Keratinocyte (primary cell): ENCODE results near the gene PCIF1. TPM values are rescaled to one million over a fixed set of nuclear protein-coding genes. Genes with fewer than 3 reads are reported as not detected.

Source experiments
- DNase-seq: peaks from one replicate; pipeline ENCODE4 v3.0.0-alpha.2; 2011; ENCODE audit warnings: low read depth, missing footprints, low spot score
- FAIRE-seq: peaks from 2 replicates; lab custom pipeline; 2011; peaks lifted over from hg19 to GRCh38; lab: Jason Lieb, UNC
- H2AFZ ChIP-seq: 2 replicates; pipeline ENCODE4 v1.6.0; 2012; ENCODE audit warnings: low read length, control low read depth, inconsistent platforms; ENCODE audit not compliant: control insufficient read depth
- H3K27ac ChIP-seq: 2 replicates; pipeline ENCODE4 v1.5.1; 2011; ENCODE audit warnings: low read length; ENCODE audit not compliant: control insufficient read depth, insufficient read depth
- H3K27me3 ChIP-seq: 3 replicates; pipeline ENCODE4 v1.6.0; 2011; ENCODE audit warnings: low read length; ENCODE audit not compliant: control insufficient read depth, insufficient read depth; ENCODE audit errors: extremely low read depth
- H3K36me3 ChIP-seq, 2 experiments: 2 replicates in 1 of 2; 3 replicates in 1 of 2; pipeline ENCODE4 v1.5.1; 2011; ENCODE audit warnings: low read length in 2 of 2, mild to moderate bottlenecking in 1 of 2; ENCODE audit not compliant: control insufficient read depth in 2 of 2, insufficient read depth in 2 of 2; ENCODE audit errors: extremely low read depth in 1 of 2
- H3K4me1 ChIP-seq: 3 replicates; pipeline ENCODE4 v1.5.1; 2011; ENCODE audit warnings: low read length; ENCODE audit not compliant: control insufficient read depth, insufficient read depth; ENCODE audit errors: extremely low read depth
- H3K4me2 ChIP-seq: 3 replicates; pipeline ENCODE4 v1.6.0; 2011; ENCODE audit warnings: low read depth, low read length; ENCODE audit not compliant: control insufficient read depth, insufficient read depth; ENCODE audit errors: extremely low read depth
- H3K4me3 ChIP-seq, 3 experiments: fragments of 200-600 bp in 1 of 3; sonication (generic) in 1 of 3; 2 replicates in 2 of 3; 3 replicates in 1 of 3; pipeline ENCODE4 v1.5.1; 2011 to 2016; ENCODE audit warnings: low read length in 3 of 3, mild to moderate bottlenecking in 3 of 3, control low read depth in 2 of 3, inconsistent platforms in 1 of 3, low read depth in 1 of 3, mixed read lengths in 1 of 3, mixed run types in 1 of 3, moderate library complexity in 1 of 3; ENCODE audit not compliant: control insufficient read depth in 2 of 3, insufficient read depth in 2 of 3; ENCODE audit errors: extremely low read depth in 1 of 3
- H3K79me2 ChIP-seq: 2 replicates; pipeline ENCODE4 v1.6.0; 2012; ENCODE audit warnings: low read length; ENCODE audit not compliant: control insufficient read depth, insufficient read depth
- H3K9ac ChIP-seq: 3 replicates; pipeline ENCODE4 v1.6.0; 2011; ENCODE audit warnings: low read length; ENCODE audit not compliant: control insufficient read depth, insufficient read depth; ENCODE audit errors: extremely low read depth
- H3K9me1 ChIP-seq: 3 replicates; pipeline ENCODE4 v1.6.0; 2011; ENCODE audit warnings: low read length; ENCODE audit not compliant: control insufficient read depth, insufficient read depth; ENCODE audit errors: extremely low read depth
- H3K9me3 ChIP-seq: 2 replicates; pipeline ENCODE4 v1.5.1; 2012; ENCODE audit warnings: low read depth, low read length; ENCODE audit not compliant: control insufficient read depth
- H4K20me1 ChIP-seq: 3 replicates; pipeline ENCODE4 v1.6.0; 2011; ENCODE audit warnings: low read length; ENCODE audit not compliant: control insufficient read depth, insufficient read depth; ENCODE audit errors: extremely low read depth
- CTCF ChIP-seq, 3 experiments: IDR thresholded peaks in 1 of 3; conservative IDR thresholded peaks in 1 of 3; optimal IDR thresholded peaks in 1 of 3; 2 replicates in 2 of 3; 3 replicates in 1 of 3; pipeline versions ENCODE3 to v1.5.1; 2011; ENCODE audit warnings: low read length in 3 of 3, mild to moderate bottlenecking in 3 of 3, moderate library complexity in 2 of 3, control low read depth in 1 of 3, inconsistent platforms in 1 of 3; ENCODE audit not compliant: insufficient read depth in 2 of 3; ENCODE audit errors: extremely low read depth in 1 of 3
- EZH2 ChIP-seq: IDR thresholded peaks from one replicate; pipeline ENCODE4 v1.6.1; 2012; ENCODE audit warnings: inconsistent platforms, mild to moderate bottlenecking, low read length, moderate library complexity
- dilution Hi-C: fragments of 300-500 bp; cut with MboI; formaldehyde crosslinking; loops from one replicate; pipeline ENCODE4 v1.7.0; 2020; ENCODE audit warnings: low sequenced_read_pairs; ENCODE audit not compliant: extremely low pct_ligation_motif_present
- polyA plus RNA-seq, 5 experiments: library from polyadenylated mRNA; depleted of rRNA in 3 of 5; stranded (reverse) in 3 of 5; stranded (forward) in 1 of 5; unstranded in 1 of 5; fragments of >200 nt; gene quantifications; 1 replicate in 1 of 5; 2 replicates in 3 of 5; 3 replicates in 1 of 5; pipeline versions ENCODE4 v1.2.1 to v1.2.3, GENCODE V29; 2011 to 2012; ENCODE audit warnings: missing spikeins in 2 of 5, low read depth in 1 of 5, low replicate concordance in 1 of 5

The PCIF1 gene
- polyA plus RNA-seq, 1 donor (not counting 4 experiments of a cell fraction or from before 2014, with no cell fraction given): 7.0 TPM

- no peak overlapping the region for H3K9ac ChIP-seq
- H3K4me3 ChIP-seq: no peak overlapping the region
- H3K4me1 ChIP-seq: peaks cover 4% of the 10 kb centered on the region
- H3K9me3 ChIP-seq: no peaks in the 10 kb centered on the region
- H3K27ac ChIP-seq: no peak overlapping the region
- H4K20me1 ChIP-seq: no peaks in the 10 kb centered on the region
- H3K27me3 ChIP-seq: no peaks in the 10 kb centered on the region
- no peaks in the 10 kb centered on the region for H3K79me2 ChIP-seq
- no peak overlapping the region for H2AFZ ChIP-seq
- FAIRE-seq: no peak
- no peak for TF ChIP-seq EZH2
- TF ChIP-seq CTCF (optimal IDR thresholded peaks at IDR 0.05 in 1 of 3, IDR thresholded peaks at IDR 0.05 in 1 of 3, conservative IDR thresholded peaks at IDR 0.05 in 1 of 3; ENCODE audit: extremely low read depth in 1 of 3, insufficient read depth in 2 of 3, low read length in 3 of 3): no peak
- no peaks in the 10 kb centered on the region for H3K9me1 ChIP-seq
- dilution Hi-C loops: no loop called here
- H3K36me3 ChIP-seq: peaks cover 13 to 31% of the 10 kb centered on the region in 2 experiments
- H3K4me2 ChIP-seq: no peak overlapping the region
- DNase-seq: no peak
These were observed 37.8 kb upstream of the PCIF1 start for GRCh38 chr20:45896641-45897161.

- Histone ChIP-seq H3K4me3 (no peak overlapping the region), H3K27ac (no peak overlapping the region), H3K36me3 (peaks cover 13 to 34% of the 10 kb centered on the region in 2 experiments), H2AFZ (no peak overlapping the region), H3K79me2 (no peaks in the 10 kb centered on the region), H3K9me3 (no peaks in the 10 kb centered on the region), H3K4me2 (no peak overlapping the region), H3K9ac (no peak overlapping the region), H3K27me3 (no peaks in the 10 kb centered on the region), H3K4me1 (no peaks in the 10 kb centered on the region), H3K9me1 (no peaks in the 10 kb centered on the region), H4K20me1 (no peaks in the 10 kb centered on the region)
- TF ChIP-seq EZH2: no peak
- no peak for TF ChIP-seq CTCF (optimal IDR thresholded peaks at IDR 0.05 in 1 of 3, IDR thresholded peaks at IDR 0.05 in 1 of 3, conservative IDR thresholded peaks at IDR 0.05 in 1 of 3; ENCODE audit: extremely low read depth in 1 of 3, insufficient read depth in 2 of 3, low read length in 3 of 3)
- no peak for DNase-seq
- no peak for FAIRE-seq
- dilution Hi-C loops: no loop called here
These were observed 37.2 kb upstream of the PCIF1 start for GRCh38 chr20:45897289-45897688.
